Dedifferentiated amniotic fluid mesenchymal stem cell (primary cell): ENCODE data around the gene SLC39A3.

ENCODE experiments used
- DNase-seq: peaks from one replicate; pipeline ENCODE4 v3.0.0-alpha.2; 2016; ENCODE audit errors: extremely low spot score

SLC39A3 gene

GRCh38 chr19:2703077-2703437 lies 36.8 kb downstream of the SLC39A3 start:
- DNase-seq, result no peak

- peak; percentile 58 for DNase-seq
These were observed 37.4 kb downstream of the SLC39A3 start, which contains the start of gene GNG7 for GRCh38 chr19:2702170-2703076. Gene GNG7, minus strand, starts transcription at chr19:2702694. Its CDS starts 182,006 bp downstream, at chr19:2520688.

DNA sequence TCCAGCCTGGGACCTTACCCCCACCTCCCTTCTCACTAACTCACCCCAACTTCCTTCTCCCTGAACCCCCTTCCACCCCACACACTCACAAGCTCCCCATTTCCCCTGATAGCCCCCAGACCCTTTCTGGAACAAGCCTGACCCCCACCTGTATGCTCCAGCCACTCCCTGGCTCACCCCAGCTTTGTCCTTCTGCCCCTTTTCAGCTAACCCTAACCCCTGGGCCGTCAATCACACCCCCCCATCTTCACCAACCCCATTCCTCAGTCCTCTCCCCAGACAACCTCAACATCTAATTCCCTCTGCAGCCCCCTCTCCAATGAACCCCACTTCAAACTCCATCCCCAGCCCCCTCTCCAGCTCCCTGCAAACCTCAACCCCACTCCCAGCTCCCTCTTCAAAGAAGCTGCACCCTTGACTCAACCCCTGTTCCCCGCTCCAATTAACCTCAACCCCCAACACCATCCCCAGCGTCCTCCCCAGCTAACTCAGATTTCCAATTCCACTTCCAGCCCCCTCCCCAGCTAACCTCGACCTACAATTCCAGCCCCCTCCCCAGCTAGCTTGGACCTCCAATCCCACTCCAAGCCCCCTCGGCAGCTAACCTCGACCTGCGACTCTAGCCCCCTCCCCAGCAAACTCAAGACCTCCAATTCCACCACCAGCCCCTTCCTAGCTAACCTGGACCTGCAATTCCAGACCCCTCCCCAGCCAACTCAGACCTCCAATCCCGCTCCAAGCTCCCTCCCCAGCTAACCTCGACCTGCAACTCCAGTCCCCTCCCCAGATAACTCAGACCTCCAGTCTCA lies 38.3 kb downstream of the SLC39A3 start:
- no peak for DNase-seq

DNA sequence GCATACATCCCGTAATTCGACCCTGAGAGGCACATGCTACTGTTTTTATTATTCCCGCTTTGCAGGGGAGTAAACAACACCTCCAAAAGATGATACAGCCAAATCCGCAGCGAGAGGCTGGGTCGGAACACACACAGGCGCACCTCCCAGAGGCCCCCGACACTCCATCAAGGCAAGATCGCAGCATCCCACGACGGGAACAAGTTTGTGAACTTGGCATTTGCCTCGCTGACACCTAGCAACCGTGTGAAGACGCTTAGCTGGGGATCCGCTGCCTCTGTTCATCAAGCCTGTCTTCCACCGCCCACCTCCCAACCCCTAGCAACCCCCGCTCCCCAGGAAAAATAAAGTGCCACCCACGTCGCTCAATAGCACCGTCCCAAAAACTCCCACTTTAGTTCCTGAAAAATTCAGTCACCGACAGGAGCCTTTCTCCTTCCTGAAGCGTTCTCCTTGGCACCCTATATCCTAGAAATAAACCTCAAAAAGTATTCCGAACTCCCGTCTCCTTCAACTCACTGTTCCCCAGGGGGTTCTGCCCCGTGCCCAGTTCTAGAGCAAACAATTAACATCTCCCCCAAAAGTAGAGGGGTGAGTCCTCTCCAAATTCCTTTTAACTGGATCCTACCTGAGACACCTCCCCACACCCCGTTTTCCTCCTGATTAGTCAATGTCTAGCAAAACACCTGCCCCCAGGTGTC lies 39.0 kb downstream of the SLC39A3 start:
- no peak for DNase-seq

GRCh38 chr19:2699413-2700140 lies 40.2 kb downstream of the SLC39A3 start:
- no peak for DNase-seq

GRCh38 chr19:2694196-2694595 lies 45.6 kb downstream of the SLC39A3 start:
- no peak for DNase-seq

- no peak for DNase-seq
These were observed 46.2 kb downstream of the SLC39A3 start for GRCh38 chr19:2693492-2694160.

- no peak for DNase-seq
These were observed 47.9 kb downstream of the SLC39A3 start for GRCh38 chr19:2691951-2692350.

GRCh38 chr19:2690856-2691255 lies 49.0 kb downstream of the SLC39A3 start:
- DNase-seq, result no peak

DNA sequence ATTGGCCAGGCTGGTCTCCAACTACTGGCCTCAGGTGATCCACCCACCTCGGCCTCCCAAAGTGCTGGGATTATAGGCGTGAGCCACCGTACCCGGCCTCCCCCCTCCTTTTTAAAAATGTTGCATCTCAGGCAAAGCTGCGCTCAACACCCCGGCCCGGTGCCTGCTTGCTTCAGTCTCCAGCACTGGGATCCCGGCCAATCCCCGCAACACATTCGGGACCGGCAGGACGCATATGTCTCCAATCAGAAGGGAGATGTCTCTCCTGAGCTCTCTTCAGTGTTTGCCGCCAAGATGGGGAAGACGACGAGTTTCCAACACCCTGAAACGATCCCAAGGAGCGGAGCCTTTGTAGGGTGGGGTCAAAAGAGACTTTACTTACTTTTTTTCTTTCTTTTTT lies 53.5 kb downstream of the SLC39A3 start:
- DNase-seq, result no peak

- DNase-seq, result no peak
These were observed 54.6 kb downstream of the SLC39A3 start for GRCh38 chr19:2685204-2685704.

- DNase-seq, result no peak
These were observed 56.3 kb downstream of the SLC39A3 start for GRCh38 chr19:2683430-2684003.
